VCaP (cell line): Measurements from ENCODE around the gene TMEM263.

ENCODE experiments used
- H3K27ac ChIP-seq: fragments of 450-650 bp; 2 replicates; pipeline ENCODE4 v1.5.1; 2017
- TF ChIP-seq, protein P1 (sequence below): fragments of 450-650 bp; conservative IDR thresholded peaks from 2 replicates; pipeline ENCODE4 v1.5.1; 2017; ENCODE audit warnings: mild to moderate bottlenecking, moderate library complexity

TMEM263 gene

DNA sequence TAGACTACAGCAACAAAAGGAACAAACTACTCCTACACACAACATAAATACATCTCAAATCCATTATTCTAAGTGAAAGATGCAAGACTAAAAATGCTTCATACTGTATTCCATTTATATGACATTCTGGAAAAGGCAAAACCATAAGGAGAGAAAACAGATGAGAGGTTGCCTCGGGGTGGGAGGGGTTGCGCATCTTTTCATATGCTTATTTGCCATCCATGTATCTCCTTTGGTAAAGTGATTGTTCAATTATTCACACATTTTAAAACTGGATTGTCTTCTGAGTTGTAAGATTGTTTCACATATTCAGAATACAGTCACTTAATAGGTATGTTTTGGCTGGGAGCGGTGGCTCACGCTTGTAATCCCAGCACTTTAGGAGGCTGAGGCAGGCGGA is 5.1 kb upstream of the TMEM263 start:
- TF ChIP-seq, protein P1, sequence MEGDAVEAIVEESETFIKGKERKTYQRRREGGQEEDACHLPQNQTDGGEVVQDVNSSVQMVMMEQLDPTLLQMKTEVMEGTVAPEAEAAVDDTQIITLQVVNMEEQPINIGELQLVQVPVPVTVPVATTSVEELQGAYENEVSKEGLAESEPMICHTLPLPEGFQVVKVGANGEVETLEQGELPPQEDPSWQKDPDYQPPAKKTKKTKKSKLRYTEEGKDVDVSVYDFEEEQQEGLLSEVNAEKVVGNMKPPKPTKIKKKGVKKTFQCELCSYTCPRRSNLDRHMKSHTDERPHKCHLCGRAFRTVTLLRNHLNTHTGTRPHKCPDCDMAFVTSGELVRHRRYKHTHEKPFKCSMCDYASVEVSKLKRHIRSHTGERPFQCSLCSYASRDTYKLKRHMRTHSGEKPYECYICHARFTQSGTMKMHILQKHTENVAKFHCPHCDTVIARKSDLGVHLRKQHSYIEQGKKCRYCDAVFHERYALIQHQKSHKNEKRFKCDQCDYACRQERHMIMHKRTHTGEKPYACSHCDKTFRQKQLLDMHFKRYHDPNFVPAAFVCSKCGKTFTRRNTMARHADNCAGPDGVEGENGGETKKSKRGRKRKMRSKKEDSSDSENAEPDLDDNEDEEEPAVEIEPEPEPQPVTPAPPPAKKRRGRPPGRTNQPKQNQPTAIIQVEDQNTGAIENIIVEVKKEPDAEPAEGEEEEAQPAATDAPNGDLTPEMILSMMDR: no peak

DNA sequence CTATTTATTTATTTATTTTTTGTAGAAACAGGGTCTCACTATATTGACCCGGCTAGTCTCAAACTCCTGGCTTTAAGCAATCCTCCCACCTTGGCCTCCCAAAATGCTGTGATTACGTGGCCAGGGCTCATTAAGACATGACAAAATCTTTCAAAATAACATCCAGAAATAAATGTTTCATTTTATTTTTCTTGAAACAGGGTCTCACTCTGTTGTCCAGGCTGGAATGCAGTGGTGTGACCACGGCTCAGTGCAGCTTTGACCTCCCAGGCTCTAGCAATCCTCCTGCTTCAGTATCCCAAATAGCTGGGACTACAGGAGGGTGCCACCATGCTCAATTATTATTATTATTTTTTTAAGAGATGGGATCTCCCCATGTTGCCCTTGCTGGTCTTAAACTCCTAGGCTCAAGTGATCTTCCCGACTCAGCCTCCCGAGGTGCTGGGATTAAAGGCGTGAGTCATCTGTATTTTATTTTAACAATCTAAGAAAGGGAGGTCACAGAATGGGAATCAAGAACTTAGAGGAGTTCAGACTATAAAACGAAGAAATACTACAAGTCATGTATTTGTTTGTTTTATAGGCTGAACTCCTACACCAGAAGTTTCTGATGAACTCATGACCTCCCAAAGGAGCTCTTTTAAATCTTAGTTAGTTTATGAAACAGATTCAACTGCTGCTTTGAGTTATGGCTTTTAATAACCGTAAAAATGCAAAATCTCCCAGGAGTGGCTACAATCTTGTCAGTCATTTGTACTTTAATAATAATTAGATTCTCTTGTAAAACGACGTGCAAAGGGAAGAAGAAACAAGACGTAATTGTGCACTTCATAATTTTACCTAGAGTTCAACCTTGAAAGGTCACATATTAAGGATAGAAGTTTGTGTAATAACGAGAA is 2.1 kb upstream of the TMEM263 start:
- H3K27ac ChIP-seq: no peak overlapping the region

More for the DNA sequence above, 5.1 kb upstream of the TMEM263 start:
- no peak overlapping the region for H3K27ac ChIP-seq

DNA sequence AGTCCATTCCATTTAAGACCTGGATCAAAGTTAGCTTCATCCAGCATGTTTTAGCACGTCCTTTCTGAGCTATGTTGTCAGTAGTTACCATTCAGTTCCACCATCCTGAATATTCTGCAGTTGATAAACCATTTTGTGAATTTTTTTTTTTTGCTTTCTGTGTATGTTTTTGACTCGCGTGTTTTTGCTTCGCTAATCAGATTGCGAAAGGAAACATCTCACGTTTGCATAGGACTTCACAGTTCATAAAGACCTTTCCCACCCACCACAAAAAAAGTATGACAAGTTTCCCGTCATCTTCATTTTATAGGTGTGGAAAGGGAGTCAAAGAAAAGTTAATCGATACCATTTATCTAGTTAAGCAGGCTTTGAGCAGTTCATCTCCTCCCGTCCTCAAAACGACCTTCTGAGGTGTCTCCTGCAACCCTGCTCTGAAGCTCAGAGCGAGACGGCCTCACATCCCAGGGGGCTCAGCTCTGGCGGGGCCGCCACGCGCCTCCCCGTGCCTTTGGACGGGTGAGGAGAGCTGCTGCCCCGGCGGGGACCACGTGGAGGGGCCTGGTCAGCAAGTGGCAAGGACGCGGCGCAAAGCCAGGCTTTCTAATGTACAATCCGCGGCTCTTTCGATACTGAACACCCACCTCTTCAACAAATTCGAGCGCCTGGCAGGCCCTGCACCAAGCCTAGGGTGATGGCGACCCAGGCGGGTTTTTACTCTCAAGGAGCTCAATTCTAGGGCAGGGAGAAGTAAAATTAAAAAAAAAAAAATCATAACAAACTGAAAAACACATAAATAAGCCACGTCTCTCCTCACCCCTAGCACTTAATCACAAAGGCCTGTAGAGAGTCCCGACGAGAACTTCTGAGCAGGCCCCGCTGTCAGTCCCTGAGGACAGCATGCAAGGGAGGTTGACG is 988 bp upstream of the TMEM263 start:
- peak overlapping the region; percentile 84 for H3K27ac ChIP-seq
- TF ChIP-seq, protein P1: no peak

More for the DNA sequence above, 2.1 kb upstream of the TMEM263 start:
- TF ChIP-seq, protein P1: no peak

DNA sequence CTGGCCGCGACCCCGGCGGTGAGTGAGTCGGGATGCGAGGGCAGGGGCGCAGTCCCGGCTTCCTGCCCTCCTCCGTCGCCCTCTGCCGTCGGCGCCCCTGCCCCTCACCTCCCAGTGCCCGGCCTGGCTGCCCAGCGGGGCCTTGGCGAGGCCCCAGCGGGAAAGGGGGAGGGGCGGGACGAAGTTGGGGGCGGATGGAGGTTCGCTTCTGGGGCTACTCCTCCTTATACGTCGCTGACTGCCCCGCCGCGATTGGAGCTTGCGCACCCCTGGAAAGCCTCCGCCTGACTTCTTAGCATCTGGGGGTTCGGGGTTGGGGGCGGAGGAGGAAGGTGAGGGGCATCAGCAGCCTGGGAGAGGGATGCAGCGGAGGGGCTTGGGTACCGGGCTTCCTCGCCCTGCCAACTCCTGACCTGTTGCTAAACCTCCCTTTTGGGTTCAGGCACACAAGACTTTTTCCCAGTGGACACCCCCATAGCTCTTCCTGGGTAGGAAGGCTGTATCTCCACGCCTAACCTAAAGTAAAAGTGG is 406 bp downstream of the TMEM263 start:
- peak overlapping the region; percentile 84 for H3K27ac ChIP-seq
- TF ChIP-seq, protein P1: peak; percentile 51

DNA sequence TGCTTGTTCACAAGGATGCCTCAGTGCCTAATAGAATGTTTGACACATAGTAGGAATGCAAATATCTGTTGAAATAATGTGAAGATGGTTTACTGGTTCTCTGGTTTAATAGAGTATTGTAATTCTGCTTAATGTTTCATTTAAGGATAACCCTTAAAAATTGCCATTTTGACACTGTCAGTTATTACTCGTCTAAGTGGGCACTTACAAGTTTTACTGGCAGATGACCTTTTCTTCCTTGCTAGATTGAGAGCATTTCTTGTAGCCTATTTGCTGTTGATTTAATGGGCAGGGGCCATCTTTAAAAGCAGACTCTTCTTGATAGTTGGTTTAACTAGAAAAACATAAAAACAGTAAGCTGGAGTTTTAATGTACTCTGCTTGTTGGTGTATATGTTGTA is 1.9 kb downstream of the TMEM263 start:
- TF ChIP-seq, protein P1: no peak
- peak overlapping the region; percentile 84; the same call in 1 of the 2 replicates for H3K27ac ChIP-seq

DNA sequence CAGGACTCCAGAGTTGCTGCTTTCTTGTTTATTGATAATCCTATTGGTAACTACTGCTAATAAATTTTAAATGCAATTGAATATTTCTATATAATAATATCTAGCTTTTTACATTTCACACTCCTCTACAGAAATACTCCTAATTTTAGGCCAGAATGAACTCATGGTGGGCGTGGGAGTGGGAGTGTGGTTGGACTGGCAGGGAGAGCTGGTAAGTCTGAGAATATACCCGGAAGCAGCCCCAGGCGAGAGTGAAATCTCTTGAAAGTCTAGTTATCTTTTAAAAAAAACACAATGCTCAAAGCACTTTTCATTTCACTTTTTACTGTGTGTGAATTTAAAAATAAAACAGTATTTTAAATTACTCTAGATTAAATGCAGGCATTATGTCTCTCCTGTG is 4.7 kb downstream of the TMEM263 start:
- TF ChIP-seq, protein P1: no peak
- H3K27ac ChIP-seq: no peak overlapping the region

DNA sequence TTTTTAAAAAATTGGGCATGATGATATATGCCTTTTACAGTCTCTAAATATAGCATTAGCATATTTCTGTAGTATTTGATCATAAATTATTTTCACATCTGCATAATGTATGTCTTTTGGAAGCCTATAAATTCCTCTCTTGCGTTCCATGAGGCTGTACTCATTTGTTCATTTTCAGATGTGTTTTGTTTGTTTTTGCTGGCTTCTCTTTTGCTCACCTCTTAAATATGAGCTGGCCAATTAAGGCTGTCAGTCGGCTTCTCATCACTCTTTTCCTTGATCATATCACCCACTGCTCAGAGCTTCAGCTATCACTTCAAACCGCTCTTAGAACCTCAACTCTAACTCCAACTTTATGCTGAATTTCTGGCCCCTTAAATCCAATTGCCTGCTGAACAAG is 6.6 kb downstream of the TMEM263 start:
- TF ChIP-seq, protein P1: no peak
- no peak overlapping the region for H3K27ac ChIP-seq
